NCI-H345 (cell line): ENCODE measurements around the gene RAPGEF1.
A peak's percentile ranks its signal among the peaks of the same experiment; 100 is the strongest.

Experiments
- DNase-seq: peaks from one replicate; lab custom pipeline; 2025; lab: John Stamatoyannopoulos, UW

Gene RAPGEF1

GRCh38 chr9:131752231-131752884, 12.5 kb upstream of the RAPGEF1 start:
- DNase-seq = no peak

GRCh38 chr9:131748411-131748955, 8.6 kb upstream of the RAPGEF1 start:
- DNase-seq = peak; percentile 76

- DNase-seq = no peak
Measured at GRCh38 chr9:131747352-131747751, 7.5 kb upstream of the RAPGEF1 start.

GRCh38 chr9:131745610-131746009, 5.7 kb upstream of the RAPGEF1 start:
- no peak for DNase-seq

DNA sequence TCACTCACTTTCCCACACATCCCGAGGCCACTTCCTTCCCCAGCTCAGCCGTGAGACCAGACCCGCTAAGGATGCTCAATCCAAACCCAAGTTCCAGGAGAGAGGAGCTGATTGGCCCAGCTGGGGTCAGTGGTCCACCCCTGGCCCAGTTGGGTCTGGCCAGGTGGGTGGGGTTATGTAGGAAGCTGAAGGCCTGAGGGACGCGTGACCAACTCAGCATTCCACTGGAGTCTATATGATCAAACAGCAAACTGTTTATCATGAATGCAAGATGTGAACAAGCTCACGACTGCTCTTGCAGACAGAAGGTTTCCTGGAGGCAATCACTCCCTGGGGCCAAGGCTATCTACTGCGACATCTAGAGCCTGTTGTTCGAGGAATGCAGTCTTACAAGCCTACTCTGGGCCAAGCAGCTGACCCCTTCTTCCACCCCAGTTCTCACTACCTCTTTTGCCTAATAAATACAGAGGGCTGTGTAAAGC, 4.9 kb upstream of the RAPGEF1 start:
- no peak for DNase-seq

- DNase-seq = no peak
Measured at GRCh38 chr9:131744171-131744719, 4.4 kb upstream of the RAPGEF1 start.

DNA sequence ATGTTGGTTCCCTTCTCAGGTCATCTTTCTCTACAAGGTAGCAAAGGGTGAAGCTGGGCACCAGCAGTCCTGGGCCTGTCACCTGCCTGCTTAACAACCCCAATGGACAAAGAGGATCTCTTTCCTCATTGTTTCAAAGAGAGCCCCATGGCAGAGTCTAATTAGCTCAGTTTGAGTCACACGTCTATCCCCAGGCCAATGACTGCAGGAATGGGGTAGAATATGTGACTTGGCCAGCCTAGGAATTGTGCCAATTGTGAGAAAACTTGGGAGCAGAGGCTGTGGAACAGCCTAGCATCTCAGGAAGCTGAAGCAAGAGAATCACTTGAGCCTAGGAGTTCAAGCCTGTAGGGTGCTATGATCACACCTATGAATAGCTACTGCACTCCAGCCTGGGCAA, 3.6 kb upstream of the RAPGEF1 start:
- no peak for DNase-seq

GRCh38 chr9:131743096-131743495, 3.2 kb upstream of the RAPGEF1 start:
- DNase-seq = no peak

DNA sequence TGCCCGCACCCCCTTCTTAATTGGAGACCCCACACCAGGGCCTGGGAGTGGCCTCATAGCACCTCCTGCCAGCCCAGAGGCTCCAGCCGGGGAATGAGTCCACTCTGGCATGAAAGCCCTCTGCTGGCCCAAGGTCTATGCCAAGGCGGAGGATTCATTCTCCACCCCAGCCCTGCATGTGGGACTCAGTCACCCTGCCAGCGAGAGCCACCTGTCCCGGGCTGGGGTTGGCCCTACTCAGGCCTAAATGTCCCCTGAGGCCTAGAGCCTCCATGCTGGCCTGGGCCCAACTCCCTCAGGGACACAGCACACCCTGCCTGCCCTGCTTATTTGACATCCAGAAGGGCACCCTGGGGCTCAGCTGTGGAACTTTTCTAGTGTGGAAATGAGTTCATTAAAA, 1.0 kb upstream of the RAPGEF1 start:
- DNase-seq = no peak

DNA sequence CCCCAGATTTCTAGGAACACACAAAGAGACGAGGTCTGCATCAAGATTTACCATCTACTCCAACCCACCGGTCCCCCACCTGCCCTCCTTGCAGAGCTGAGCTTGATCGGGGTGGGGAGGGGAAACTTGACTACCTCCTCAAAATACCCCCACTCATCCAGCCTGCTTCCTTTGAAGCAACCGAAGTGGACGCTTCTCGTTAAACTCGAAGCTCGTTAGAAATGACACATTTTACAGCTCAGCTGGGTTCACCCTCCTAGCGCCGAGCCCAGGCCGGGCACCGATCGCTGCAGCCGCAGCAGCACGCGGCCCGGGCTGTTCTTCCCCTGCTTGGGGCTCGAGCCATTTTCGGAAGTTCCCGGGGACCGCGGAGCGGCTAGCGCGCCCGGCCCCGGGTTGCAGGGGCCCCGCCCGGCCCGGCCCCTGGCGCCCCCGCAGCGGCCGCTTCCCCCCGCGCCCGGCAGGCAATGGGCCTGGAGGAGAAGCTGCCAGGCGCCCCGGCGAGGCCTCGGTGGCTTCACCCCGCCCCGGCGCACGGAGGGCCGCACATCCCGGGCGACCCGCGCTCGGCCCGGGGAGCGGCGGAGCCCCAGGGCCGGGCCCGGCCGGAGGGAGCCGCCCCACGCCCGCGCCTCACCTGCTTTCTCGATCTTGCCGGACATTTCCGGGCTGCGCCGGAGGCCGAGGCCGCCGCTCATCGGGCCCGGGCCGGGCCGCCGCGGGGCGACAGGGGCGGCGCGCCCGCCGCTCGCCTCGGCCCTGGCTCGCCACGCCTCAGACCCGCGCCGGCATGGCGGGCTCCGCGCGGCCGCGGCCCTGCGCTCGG, 530 bp downstream of the RAPGEF1 start:
- peak; percentile 11 for DNase-seq

GRCh38 chr9:131738293-131739132, 1.4 kb downstream of the RAPGEF1 start:
- no peak for DNase-seq

DNA sequence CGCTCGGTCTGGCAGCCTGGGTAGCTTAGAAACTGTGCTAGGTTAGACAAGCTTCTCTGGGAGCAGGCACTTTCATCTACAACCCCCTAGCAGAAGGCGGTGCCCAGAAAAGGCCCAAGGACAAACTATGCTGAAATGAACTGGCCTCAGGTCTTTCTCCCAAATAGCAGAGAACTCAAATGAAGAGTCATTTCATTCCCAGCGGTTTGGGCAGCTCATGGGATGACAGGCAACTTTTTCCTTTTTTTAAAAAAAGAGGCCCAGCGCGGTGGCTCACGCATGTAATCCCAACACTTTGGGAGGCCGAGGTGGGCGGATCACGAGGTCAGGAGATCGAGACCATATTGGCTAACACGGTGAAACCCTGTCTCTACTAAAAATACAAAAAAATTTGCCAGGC, 2.5 kb downstream of the RAPGEF1 start:
- no peak for DNase-seq

- DNase-seq = no peak
Measured at GRCh38 chr9:131736431-131736830, 3.4 kb downstream of the RAPGEF1 start.

GRCh38 chr9:131735238-131736128, 4.4 kb downstream of the RAPGEF1 start:
- no peak for DNase-seq

DNA sequence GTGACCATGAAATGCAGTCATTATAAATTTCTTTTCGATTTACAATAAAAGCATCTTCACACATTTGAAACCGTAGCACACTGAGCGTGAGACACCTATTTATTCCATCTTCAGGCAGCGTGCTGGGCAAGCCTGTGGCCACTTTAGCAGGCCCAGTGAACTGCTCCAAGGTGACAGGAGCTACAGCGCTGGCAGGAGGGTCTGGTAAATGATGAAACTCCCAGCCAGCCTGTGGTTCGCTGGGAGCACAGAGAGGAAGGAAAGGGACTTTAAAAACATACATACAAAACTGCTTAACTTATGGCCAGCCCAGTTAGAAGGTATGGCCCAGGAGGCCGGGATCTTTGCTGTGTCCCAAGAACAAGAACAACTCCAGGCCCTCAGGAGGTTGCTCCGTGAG, 5.1 kb downstream of the RAPGEF1 start:
- DNase-seq = no peak

GRCh38 chr9:131734165-131734610, 5.7 kb downstream of the RAPGEF1 start:
- DNase-seq = peak; percentile 38

- DNase-seq = no peak
Measured at GRCh38 chr9:131733541-131734061, 6.3 kb downstream of the RAPGEF1 start.

- DNase-seq = no peak
Measured at GRCh38 chr9:131732636-131733289, 7.1 kb downstream of the RAPGEF1 start.

GRCh38 chr9:131732061-131732526, 7.8 kb downstream of the RAPGEF1 start:
- DNase-seq = peak; percentile 26

DNA sequence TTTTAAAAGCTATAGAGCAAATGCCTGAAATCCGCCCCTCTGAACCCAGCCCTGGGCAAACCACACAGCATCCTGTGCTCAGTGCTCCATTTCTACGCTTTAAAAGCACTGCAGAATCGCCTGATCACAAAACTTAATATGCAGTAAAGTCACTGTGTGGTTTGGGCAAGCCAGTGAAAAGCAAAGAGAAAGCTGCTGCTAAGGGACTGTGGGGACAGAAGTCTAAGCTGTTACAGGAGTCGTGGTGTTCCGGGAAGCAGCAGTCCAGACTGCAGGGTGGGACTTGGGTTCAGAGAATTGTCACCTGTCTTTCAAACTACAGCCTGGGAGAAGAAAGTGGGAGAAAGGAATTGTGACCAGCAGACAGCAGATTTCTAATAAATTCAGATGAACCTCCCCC, 8.2 kb downstream of the RAPGEF1 start:
- DNase-seq = no peak
